Superior temporal gyrus (tissue), 1 donor: ENCODE data around the gene MGAT4B.

Experiments used
- DNase-seq: peaks from one replicate; pipeline ENCODE4 v3.0.0-alpha.2; 2016; ENCODE audit errors: extremely low spot score

Gene MGAT4B

DNA sequence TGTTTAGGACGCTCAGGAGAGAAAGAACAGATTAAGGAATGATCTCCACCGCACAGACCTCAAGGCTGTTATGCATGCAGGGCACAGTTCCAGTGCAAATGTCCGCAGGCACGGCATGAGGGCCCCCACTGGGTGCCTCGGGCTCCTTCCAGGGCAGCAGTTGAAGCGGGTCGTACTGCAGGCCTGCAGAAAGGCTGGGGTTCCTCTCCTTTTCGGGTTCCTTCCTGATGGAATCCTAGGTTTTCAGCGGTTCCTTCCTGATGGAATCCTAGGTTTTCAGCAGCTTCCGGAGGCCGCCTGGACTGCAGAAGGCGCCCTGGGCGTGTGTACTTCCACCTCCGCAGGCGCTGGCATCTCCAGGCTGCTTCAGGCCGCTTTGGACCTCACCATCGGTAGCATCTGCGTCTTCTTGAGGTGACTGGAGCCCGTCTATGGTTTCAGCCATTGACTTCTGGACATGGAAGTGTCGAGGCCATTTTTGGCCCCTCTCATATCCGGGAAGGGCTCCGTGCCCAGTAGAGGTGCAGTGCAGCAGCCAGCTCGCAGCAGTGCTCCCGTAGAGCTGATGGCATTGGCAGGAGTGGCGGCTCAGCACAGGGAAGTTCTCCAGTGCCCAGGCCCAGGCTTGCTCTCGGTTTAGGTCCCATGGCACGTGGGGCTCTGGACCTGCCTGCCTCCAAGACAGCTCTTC, 5.6 kb upstream of the MGAT4B start:
- DNase-seq: no peak

GRCh38 chr5:179805529-179806249, 977 bp downstream of the MGAT4B start:
- DNase-seq: no peak

DNA sequence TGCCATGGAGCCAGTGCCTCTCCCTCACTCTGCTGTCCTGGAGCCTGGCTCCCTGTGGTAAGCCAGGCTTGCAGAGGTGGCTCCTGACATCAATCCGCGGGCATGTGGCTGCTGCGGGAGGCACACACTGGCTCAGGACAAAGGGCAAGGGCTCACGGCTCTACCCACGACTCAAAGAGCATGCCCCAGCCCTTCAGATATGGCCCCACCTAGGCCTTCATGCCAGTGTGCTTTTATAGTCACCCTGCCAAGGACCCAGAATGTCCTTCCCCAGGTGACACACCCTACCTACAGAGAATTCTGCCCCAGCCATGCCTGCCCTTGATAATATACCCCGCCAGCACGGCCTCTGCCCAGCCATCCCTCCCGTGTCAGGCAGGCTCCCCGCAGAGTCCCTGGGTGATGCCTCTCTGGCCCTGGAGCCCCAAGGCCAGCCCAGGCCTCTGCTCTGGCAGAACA, 1.6 kb downstream of the MGAT4B start:
- no peak for DNase-seq

DNA sequence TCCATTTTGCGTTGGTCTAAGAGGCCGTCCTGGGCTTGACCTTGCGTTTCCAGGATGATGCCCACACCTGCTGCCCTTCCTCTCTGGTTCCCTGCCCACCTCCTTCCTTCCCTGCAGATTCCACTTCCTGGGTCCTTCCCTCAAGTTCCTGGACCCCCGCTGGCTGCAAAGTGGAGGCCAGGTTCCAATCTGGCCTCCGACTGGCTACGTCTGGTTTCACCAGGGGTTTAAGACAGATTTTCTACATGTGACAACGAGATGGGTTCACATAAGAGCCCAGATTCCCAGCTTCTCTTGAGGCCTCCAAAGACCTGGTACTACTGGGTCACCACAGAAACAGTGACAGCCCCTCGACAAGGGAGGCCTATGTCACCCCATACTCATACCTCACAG, 2.1 kb downstream of the MGAT4B start:
- DNase-seq: no peak

- no peak for DNase-seq
These were observed 2.8 kb downstream of the MGAT4B start for GRCh38 chr5:179803651-179804554.

GRCh38 chr5:179802950-179803562, 3.6 kb downstream of the MGAT4B start:
- DNase-seq: no peak

- DNase-seq: no peak
These were observed 4.3 kb downstream of the MGAT4B start for GRCh38 chr5:179802207-179802883.

DNA sequence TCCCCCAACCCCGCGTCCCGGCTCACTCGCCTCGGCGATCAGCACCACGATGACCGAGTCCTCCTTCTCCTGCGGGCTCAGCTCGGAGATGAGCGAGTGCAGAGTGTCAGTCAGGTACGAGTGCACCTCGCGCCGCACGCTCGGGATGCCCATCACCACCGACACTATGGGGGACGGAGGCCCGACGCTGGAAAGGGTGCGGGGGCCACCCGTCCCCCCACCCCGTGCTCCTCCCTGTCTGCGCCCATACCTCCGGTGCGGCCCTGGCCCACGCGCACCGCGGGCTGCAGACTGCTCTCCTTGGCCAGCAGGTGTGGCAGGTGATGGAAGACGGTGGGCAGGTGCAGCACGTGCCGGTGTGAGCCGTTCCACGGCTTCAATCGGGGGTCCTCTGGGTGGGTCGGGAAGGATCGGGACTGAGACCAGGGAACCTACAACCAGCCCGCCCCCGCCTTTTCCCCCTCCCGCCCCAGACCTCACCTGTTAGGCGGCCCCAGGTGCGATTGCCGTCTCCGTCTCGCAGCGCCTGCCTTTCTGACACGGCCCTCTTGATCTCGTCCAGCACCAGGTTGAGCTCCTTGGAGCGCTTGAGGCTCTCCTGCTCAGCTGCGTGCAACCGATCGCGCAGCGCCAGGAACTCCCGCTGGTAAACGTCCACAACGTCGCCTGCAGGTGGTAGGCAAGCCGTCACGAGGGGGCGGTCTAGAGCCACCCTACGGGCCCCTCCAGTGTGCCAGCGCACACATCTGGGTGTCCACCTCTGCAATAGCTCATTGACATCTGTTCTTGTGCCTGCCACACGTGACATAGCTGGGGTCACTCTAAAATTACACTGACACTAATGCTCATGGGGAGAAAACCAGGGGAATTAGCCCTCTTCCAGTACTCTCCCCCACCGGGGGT, 5.1 kb downstream of the MGAT4B start:
- DNase-seq: peak; percentile 62

DNA sequence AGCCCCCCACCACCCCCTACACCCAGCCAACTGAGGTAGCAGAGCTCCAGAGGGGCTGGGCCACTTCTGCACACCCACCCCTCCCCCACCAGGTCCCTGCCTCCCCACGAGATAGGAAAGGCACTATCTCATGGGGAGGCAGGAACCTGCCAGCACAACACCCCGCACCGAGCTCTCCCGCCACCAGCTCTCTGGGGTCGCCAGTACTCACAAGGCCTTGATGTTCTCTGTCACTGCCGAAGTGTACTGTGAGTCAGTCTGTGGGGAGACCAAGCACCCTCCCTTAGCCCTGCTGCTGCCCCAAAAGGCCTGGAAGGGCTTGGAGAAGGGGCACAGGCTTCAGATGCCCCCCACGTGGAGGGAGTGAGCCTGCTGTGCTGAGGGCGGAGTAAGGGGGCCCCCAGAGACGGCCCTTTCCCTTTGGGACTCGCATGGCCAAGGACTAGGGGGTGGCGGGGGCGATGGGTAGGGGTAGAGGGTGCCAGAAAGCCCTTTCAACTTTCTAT, 5.9 kb downstream of the MGAT4B start:
- no peak for DNase-seq

- DNase-seq: no peak
These were observed 6.5 kb downstream of the MGAT4B start for GRCh38 chr5:179800071-179800695.

DNA sequence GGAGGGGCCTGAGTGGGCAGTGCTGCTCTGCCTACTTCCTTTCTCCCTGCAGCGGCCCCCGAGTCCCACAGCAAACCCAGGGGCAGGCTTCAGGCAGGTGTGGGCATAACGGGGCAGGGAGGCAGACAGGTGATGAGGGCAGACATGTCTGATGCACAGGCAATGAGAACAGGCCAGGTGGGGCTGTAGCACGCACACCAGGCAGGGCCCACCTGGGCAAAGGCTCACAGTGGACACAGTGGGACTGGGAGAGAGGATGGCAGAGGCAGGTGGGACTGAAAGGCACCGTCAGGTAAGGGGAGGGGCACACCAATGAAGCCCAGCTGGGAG, 7.1 kb downstream of the MGAT4B start:
- DNase-seq: no peak

DNA sequence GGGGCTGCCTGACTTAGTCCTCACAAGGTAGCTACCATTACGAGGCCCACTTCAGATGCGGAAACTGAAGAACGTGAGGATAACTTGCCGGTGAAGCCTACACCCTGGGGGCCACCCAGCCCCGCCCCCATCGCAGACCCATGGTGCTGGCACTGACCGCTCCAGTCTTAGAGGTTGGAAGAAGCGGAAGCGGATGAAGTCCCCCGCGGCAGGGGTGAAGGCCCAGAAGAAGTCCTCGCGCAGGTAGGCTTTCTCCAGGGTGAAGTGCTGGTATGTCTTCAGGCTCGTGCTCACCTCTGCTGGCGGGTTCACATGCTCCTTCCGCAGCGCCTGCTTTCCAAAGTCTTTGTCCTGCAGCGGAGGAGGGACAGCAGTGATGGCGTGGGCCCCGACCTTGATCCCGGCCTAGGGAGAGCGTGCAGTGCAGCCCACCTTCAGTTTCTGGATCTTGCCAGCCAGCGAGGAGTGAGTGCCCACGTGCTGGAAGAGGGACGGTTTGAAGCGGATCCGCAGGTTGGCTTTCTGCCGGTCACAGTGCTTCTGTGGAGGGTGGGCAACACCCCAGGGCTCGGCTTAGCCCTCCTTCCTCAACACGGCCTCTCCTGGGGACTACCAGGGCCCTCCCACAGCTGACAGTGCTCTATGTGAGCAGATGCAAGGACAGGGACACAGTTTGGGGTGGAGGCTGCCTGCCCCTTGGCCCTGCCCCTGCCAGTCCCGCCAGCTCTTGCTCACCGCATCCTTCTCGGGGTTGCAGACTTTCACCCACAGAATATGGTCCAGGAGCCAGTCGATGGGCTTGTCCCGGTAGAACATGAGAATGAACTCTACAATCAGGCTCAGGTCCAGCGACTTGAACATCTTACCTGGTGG, 7.7 kb downstream of the MGAT4B start:
- no peak for DNase-seq

DNA sequence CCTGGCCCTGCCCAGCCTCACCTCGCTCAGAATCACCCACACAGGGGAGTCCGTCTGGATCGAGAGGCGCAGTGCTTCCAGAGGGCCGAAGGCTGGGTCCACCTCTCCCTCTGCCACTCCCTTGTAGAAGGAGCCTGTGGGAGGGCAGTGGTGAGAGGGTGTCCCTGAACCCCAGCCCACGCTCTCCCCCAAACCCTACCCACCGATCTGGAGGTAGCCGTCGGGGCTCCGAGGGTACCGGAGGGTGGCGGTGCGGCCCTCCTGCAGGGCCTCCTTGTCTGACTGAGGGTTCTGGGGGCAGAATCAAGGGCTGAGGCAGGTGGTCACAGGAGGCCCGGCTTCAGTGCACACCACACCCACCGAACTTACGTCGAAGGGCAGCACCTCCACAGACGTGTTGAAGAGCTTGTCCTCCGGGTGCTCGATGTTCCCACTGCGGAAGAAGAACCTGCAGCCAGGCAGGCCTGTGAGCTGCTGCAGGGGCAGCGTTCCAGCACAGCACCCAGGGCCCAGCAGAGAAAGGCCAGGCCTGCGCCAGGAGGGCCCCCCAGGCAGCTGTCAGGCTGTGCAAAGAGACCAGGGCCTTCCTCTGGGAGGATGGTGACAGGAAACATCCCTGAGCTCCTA, 8.4 kb downstream of the MGAT4B start:
- no peak for DNase-seq

GRCh38 chr5:179797741-179798140, 8.9 kb downstream of the MGAT4B start:
- no peak for DNase-seq

- no peak for DNase-seq
These were observed 9.6 kb downstream of the MGAT4B start for GRCh38 chr5:179796877-179797608.

- peak; percentile 77 for DNase-seq
These were observed 10.5 kb downstream of the MGAT4B start for GRCh38 chr5:179795863-179796833.
